K562 (cell line): ENCODE data around the gene AAGAB. TPM values are rescaled to one million over a fixed set of nuclear protein-coding genes. Genes with fewer than 3 reads are reported as not detected.

Source experiments
- ATAC-seq: fragments of 200-7000 bp; cut with Tn5 transposase; 3 replicates; pipeline ENCODE4 v1.9.1; 2020; ENCODE audit warnings: moderate library complexity
- BruUV-seq: library from RNA; stranded (reverse); fragments of 400-500 nt; replicated peaks from 2 replicates; lab custom pipeline; 2021; lab: Mats Ljungman, UMichigan
- CTCF ChIA-PET: fragments of 300-600 bp; formaldehyde crosslinking; extraction: SDS; loops from one replicate; lab custom pipeline; 2021; ENCODE audit warnings: low intra/inter-chr PET ratio; lab: Yijun Ruan, JAX
- POLR2A ChIA-PET: fragments of 300-600, 350-650 bp; sonication (Branson Sonifier 250); formaldehyde crosslinking; extraction: SDS; loops from one replicate; lab custom pipeline; 2021; ENCODE audit warnings: antibody characterized with exemption, inconsistent platforms; lab: Yijun Ruan, JAX
- DNase-seq, 4 experiments: peaks; one replicate each; pipeline versions ENCODE4 v3.0.0 to v3.0.0-alpha.2; 2011 to 2018; ENCODE audit warnings: low spot score in 3 of 4, mixed read lengths in 3 of 4; ENCODE audit errors: extremely low read depth in 1 of 4
- FAIRE-seq: peaks from 2 replicates; lab custom pipeline; 2011; peaks lifted over from hg19 to GRCh38; lab: Jason Lieb, UNC
- H2AFZ ChIP-seq: 2 replicates; pipeline ENCODE4 v1.6.0; 2011; ENCODE audit warnings: low read depth, low read length, control low read depth, inconsistent platforms
- H3K27ac ChIP-seq: fragments of 200-600 bp; 3 replicates; pipeline ENCODE4 v1.8.0; 2011; ENCODE audit warnings: low read depth, mild to moderate bottlenecking, control low read depth, inconsistent platforms, low read length, moderate library complexity, mixed read lengths; ENCODE audit errors: extremely low read depth
- H3K27me3 ChIP-seq, 2 experiments: fragments of 300-600 bp in 1 of 2; 2 replicates in 1 of 2; 3 replicates in 1 of 2; pipeline versions ENCODE4 v1.6.0 to v1.8.0; 2011; ENCODE audit warnings: inconsistent platforms in 2 of 2, low read length in 2 of 2, mild to moderate bottlenecking in 1 of 2, mixed read lengths in 1 of 2, moderate library complexity in 1 of 2; ENCODE audit not compliant: control insufficient read depth in 2 of 2, insufficient read depth in 2 of 2
- H3K36me3 ChIP-seq: fragments of 300-600 bp; 3 replicates; pipeline ENCODE4 v1.8.0; 2011; ENCODE audit warnings: mild to moderate bottlenecking, low read length, inconsistent platforms; ENCODE audit not compliant: control insufficient read depth, insufficient read depth
- H3K4me1 ChIP-seq, 2 experiments: fragments of 200-600 bp in 1 of 2; replicated peaks in 1 of 2; 2 replicates in 1 of 2; 3 replicates in 1 of 2; pipeline versions ENCODE4 v1.5.1 to v1.8.0; 2011; ENCODE audit warnings: inconsistent platforms in 2 of 2, low read length in 2 of 2, mild to moderate bottlenecking in 1 of 2, mixed read lengths in 1 of 2, moderate library complexity in 1 of 2; ENCODE audit not compliant: control insufficient read depth in 2 of 2, insufficient read depth in 2 of 2
- H3K4me2 ChIP-seq: 2 replicates; pipeline ENCODE4 v1.6.1; 2011; ENCODE audit warnings: low read length, control low read depth, inconsistent platforms, mixed read lengths; ENCODE audit not compliant: insufficient read depth
- H3K4me3 ChIP-seq: fragments of 200-600 bp; sonication (generic), shearing (Covaris generic); 2 replicates; pipeline ENCODE4 v1.5.1; 2016; ENCODE audit warnings: control low read depth, inconsistent platforms
- H3K79me2 ChIP-seq: fragments of 200-600 bp; 3 replicates; pipeline ENCODE4 v1.8.0; 2011; ENCODE audit warnings: low read length, inconsistent platforms; ENCODE audit not compliant: control insufficient read depth, insufficient read depth
- H3K9ac ChIP-seq, 2 experiments: 2 replicates each; pipeline versions ENCODE4 v1.6.0 to v1.6.1; 2011; ENCODE audit warnings: low read depth in 2 of 2, low read length in 2 of 2, control low read depth in 1 of 2, inconsistent platforms in 1 of 2, mild to moderate bottlenecking in 1 of 2, mixed read lengths in 1 of 2; ENCODE audit not compliant: insufficient read depth in 1 of 2
- H3K9me1 ChIP-seq: one replicate; pipeline ENCODE4 v1.6.0; 2011; ENCODE audit warnings: inconsistent platforms, mild to moderate bottlenecking, low read length, moderate library complexity; ENCODE audit not compliant: control insufficient read depth, insufficient read depth
- H3K9me3 ChIP-seq: replicated peaks from 2 replicates; pipeline ENCODE4 v1.5.1; 2011; ENCODE audit warnings: low read depth, low read length, inconsistent platforms; ENCODE audit not compliant: control insufficient read depth, insufficient read depth
- H4K20me1 ChIP-seq: replicated peaks from 2 replicates; pipeline ENCODE4 v1.6.1; 2011; ENCODE audit warnings: low read length, inconsistent platforms, mixed read lengths; ENCODE audit not compliant: control insufficient read depth, insufficient read depth
- ARID2 ChIP-seq: fragments of 450-650 bp; IDR thresholded peaks from 2 replicates; pipeline ENCODE4 v1.6.1; 2017; ENCODE audit warnings: antibody characterized with exemption, mild to moderate bottlenecking
- CAMTA2 ChIP-seq: fragments of 250-450 bp; sonication (Bioruptor Pico); conservative IDR thresholded peaks from 2 replicates; pipeline ENCODE4 v1.5.1; 2022
- MAFG ChIP-seq: fragments of 450-650 bp; conservative IDR thresholded peaks from 2 replicates; pipeline ENCODE4 v1.6.1; 2016; ENCODE audit warnings: missing genetic modification characterization, missing compliant biosample characterization
- POU5F1 ChIP-seq: fragments of 150-350 bp; IDR thresholded peaks from 2 replicates; pipeline ENCODE4 v1.6.1; 2014; ENCODE audit warnings: borderline replicate concordance, low read length, low read depth, mild to moderate bottlenecking; ENCODE audit not compliant: partially characterized antibody
- ZNF174 ChIP-seq: fragments of 250-450 bp; sonication (Bioruptor Pico); IDR thresholded peaks from 2 replicates; pipeline ENCODE4 v1.4.0; 2020; ENCODE audit warnings: mild to moderate bottlenecking
- WGBS: fragments of 100-300 bp; shearing (Covaris generic); methylation state at CpG from one replicate; pipeline ENCODE4 v1.1.6; 2016; ENCODE audit warnings: low coverage, mixed read lengths; ENCODE audit not compliant: insufficient coverage; ENCODE audit errors: missing lambda C conversion rate; 5-methylcytosine and 5-hydroxymethylcytosine counted together
- in situ Hi-C: fragments of 300-500 bp; cut with MboI; formaldehyde crosslinking; loops from 4 replicates; pipeline ENCODE4 v1.15.0; 2018; ENCODE audit warnings: inconsistent platforms, mixed read lengths
- intact Hi-C: fragments of 100-400 bp; cut with micrococcal nuclease; formaldehyde crosslinking; loops from 2 replicates; pipeline ENCODE4 v1.14.2; 2022
- polyA plus RNA-seq, 8 experiments: library from polyadenylated mRNA; depleted of rRNA in 4 of 8; stranded (reverse) in 5 of 8; unstranded in 3 of 8; fragments of >200 nt; fragmentation: Nextera tagmentation in 2 of 8; fragmentation: Illumina TruSeq in 1 of 8; extraction: Ambion mirVana in 2 of 8; extraction: Trizol in 1 of 8; gene quantifications; 2 replicates each; pipeline versions ENCODE4 v1.2.1 to v1.2.3, GENCODE V29; 2011 to 2014; ENCODE audit warnings: inconsistent platforms in 1 of 8, missing spikeins in 1 of 8
- total RNA-seq, 7 experiments: library from RNA; depleted of rRNA in 6 of 7; stranded (reverse); fragments of >200 nt in 6 of 7; fragmentation: Illumina TruSeq in 2 of 7; extraction: Trizol in 2 of 7; gene quantifications; 2 replicates each; pipeline versions ENCODE4 v1.2.1 to v1.2.3, GENCODE V29; 2011 to 2021; ENCODE audit warnings: low replicate concordance in 1 of 7
- TF ChIP-seq, protein P1 (sequence below), 3 experiments: IDR thresholded peaks in 2 of 3; conservative IDR thresholded peaks in 1 of 3; 2 replicates each; pipeline ENCODE4 v1.5.1; 2011 to 2012; ENCODE audit warnings: low read length in 3 of 3, mild to moderate bottlenecking in 3 of 3, control low read depth in 2 of 3, improper control_type of control experiment in 1 of 3, inconsistent platforms in 1 of 3, low read depth in 1 of 3, mixed read lengths in 1 of 3, moderate library complexity in 1 of 3; ENCODE audit not compliant: insufficient read depth in 2 of 3
- TF ChIP-seq, protein P2 (sequence below): fragments of 200-400 bp; formaldehyde crosslinking; IDR thresholded peaks from 2 replicates; pipeline ENCODE4 v1.6.1; 2017; ENCODE audit warnings: mild to moderate bottlenecking, low read depth, low read length, moderate library complexity

AAGAB gene
- total and polyA plus RNA-seq, 9 of the 15 experiments (the other 6 are each of a cell fraction or from before 2014, with no cell fraction given) = 17.8 to 109 (median 58.3) TPM

DNA sequence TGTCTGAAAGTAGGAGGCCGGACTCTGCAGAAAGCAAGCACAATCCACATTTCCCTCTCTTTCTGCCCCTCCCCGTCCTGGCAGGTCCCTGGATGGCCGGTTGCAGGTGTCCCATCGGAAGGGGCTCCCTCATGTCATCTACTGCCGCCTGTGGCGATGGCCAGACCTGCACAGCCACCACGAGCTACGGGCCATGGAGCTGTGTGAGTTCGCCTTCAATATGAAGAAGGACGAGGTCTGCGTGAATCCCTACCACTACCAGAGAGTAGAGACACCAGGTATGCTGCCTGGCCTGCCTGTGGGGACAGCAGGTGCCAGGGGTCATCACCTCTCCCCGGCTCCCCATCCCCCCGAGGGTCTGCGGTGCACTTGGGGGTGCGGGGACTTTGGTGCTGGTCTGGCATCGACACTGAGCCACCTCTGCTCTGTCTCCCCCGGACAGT is 89.6 kb downstream of the AAGAB start:
- no peak overlapping the region for H3K4me2 ChIP-seq
- no peaks in the 10 kb centered on the region; a peak in 3 of 5 replicates for H3K4me1 ChIP-seq
- CTCF ChIA-PET = no interaction called here
- BruUV-seq = no TSS peak
- H3K9me1 ChIP-seq = no peaks in the 10 kb centered on the region
- TF ChIP-seq, protein P1, sequence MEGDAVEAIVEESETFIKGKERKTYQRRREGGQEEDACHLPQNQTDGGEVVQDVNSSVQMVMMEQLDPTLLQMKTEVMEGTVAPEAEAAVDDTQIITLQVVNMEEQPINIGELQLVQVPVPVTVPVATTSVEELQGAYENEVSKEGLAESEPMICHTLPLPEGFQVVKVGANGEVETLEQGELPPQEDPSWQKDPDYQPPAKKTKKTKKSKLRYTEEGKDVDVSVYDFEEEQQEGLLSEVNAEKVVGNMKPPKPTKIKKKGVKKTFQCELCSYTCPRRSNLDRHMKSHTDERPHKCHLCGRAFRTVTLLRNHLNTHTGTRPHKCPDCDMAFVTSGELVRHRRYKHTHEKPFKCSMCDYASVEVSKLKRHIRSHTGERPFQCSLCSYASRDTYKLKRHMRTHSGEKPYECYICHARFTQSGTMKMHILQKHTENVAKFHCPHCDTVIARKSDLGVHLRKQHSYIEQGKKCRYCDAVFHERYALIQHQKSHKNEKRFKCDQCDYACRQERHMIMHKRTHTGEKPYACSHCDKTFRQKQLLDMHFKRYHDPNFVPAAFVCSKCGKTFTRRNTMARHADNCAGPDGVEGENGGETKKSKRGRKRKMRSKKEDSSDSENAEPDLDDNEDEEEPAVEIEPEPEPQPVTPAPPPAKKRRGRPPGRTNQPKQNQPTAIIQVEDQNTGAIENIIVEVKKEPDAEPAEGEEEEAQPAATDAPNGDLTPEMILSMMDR (IDR thresholded peaks at IDR 0.05 in 2 of 3, conservative IDR thresholded peaks at IDR 0.05 in 1 of 3; ENCODE audit: insufficient read depth in 2 of 3, low read depth in 1 of 3, low read length in 3 of 3) = 0 out of 6 replicates have a peak, but pooled peaks of 1 of the 3 experiments have one; percentile 4
- TF ChIP-seq, protein P2, sequence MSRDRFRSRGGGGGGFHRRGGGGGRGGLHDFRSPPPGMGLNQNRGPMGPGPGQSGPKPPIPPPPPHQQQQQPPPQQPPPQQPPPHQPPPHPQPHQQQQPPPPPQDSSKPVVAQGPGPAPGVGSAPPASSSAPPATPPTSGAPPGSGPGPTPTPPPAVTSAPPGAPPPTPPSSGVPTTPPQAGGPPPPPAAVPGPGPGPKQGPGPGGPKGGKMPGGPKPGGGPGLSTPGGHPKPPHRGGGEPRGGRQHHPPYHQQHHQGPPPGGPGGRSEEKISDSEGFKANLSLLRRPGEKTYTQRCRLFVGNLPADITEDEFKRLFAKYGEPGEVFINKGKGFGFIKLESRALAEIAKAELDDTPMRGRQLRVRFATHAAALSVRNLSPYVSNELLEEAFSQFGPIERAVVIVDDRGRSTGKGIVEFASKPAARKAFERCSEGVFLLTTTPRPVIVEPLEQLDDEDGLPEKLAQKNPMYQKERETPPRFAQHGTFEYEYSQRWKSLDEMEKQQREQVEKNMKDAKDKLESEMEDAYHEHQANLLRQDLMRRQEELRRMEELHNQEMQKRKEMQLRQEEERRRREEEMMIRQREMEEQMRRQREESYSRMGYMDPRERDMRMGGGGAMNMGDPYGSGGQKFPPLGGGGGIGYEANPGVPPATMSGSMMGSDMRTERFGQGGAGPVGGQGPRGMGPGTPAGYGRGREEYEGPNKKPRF = no peak
- TF ChIP-seq MAFG (tag) = no peak
- no peak for TF ChIP-seq POU5F1
- no peak for TF ChIP-seq ZNF174 (CRISPR knock-in tag)
- no peak for TF ChIP-seq CAMTA2 (CRISPR knock-in tag)
- no peak for TF ChIP-seq ARID2
- no peaks in the 10 kb centered on the region for H3K79me2 ChIP-seq
- 91% methylated on average over 10 of the region's 17 CpGs for WGBS
- DNase-seq = no peak
- no peaks in the 10 kb centered on the region for H3K9me3 ChIP-seq
- H3K27ac ChIP-seq = no peak overlapping the region
- peaks cover 36% of the 10 kb centered on the region; the same call in 2 of the 3 replicates for H3K36me3 ChIP-seq
- H2AFZ ChIP-seq = no peak overlapping the region
- ATAC-seq = peak; percentile 51
- in situ Hi-C loops (no loop called here), intact Hi-C loops (no loop called here)
- FAIRE-seq = no peak
- H3K4me3 ChIP-seq = no peak overlapping the region
- 0 out of 2 replicates have a peak, but pooled peaks cover 8% of the 10 kb centered on the region for H4K20me1 ChIP-seq
- no peak overlapping the region for H3K9ac ChIP-seq
- POLR2A ChIA-PET = interaction anchor here (0.5 kb wide), 1 partner anchor 197 kb away, joined by 3 read pairs; no protein-coding TSS in a partner anchor
- no peaks in the 10 kb centered on the region for H3K27me3 ChIP-seq
